ENCODE measurements around the gene LCORL. TPM values are rescaled to one million over a fixed set of nuclear protein-coding genes. Genes with fewer than 3 reads are reported as not detected.
A peak's percentile ranks its signal among the peaks of the same experiment; 100 is the strongest.
"Not testable (repeated sequence)": the region's sequence is repeated elsewhere in the genome, so short reads cannot be mapped to it uniquely, and the experiment has no call there.

LCORL gene
- 10 to 100 TPM in 8 of 10 donors, 1 to 10 TPM in 2; 9.0 to 15.0 (median 13.3) TPM for polyA plus RNA-seq (ENCODE audit: insufficient read length in 10 of 10)
- long read RNA-seq, donor 1 = 0 reads
- long read RNA-seq, donor 2, full-length matches to known transcripts = 1 of 1 reads
- long read RNA-seq, donor 2, partial matches to known transcripts = 0 of 1 reads
- long read RNA-seq, donor 2, other reads (novel, unspliced or antisense) = 0 of 1 reads
- long read RNA-seq, donor 3 = 0 reads
- long read RNA-seq, donor 4, full-length matches to known transcripts = 2 of 2 reads
- long read RNA-seq, donor 4, partial matches to known transcripts = 0 of 2 reads
- long read RNA-seq, donor 4, other reads (novel, unspliced or antisense) = 0 of 2 reads
- long read RNA-seq, donor 5, partial matches to known transcripts = 6 of 6 reads
- long read RNA-seq, donor 5, other reads (novel, unspliced or antisense) = 0 of 6 reads
- long read RNA-seq, donor 6, full-length matches to known transcripts = 3 of 3 reads
- long read RNA-seq, donor 6, partial matches to known transcripts = 0 of 3 reads
- long read RNA-seq, donor 6, other reads (novel, unspliced or antisense) = 0 of 3 reads
- long read RNA-seq, donor 7, full-length matches to known transcripts = 1 of 1 reads
- long read RNA-seq, donor 7, partial matches to known transcripts = 0 of 1 reads
- long read RNA-seq, donor 7, other reads (novel, unspliced or antisense) = 0 of 1 reads
- long read RNA-seq, donor 8 = 0 reads
- long read RNA-seq, donor 9 = 0 reads

DNA sequence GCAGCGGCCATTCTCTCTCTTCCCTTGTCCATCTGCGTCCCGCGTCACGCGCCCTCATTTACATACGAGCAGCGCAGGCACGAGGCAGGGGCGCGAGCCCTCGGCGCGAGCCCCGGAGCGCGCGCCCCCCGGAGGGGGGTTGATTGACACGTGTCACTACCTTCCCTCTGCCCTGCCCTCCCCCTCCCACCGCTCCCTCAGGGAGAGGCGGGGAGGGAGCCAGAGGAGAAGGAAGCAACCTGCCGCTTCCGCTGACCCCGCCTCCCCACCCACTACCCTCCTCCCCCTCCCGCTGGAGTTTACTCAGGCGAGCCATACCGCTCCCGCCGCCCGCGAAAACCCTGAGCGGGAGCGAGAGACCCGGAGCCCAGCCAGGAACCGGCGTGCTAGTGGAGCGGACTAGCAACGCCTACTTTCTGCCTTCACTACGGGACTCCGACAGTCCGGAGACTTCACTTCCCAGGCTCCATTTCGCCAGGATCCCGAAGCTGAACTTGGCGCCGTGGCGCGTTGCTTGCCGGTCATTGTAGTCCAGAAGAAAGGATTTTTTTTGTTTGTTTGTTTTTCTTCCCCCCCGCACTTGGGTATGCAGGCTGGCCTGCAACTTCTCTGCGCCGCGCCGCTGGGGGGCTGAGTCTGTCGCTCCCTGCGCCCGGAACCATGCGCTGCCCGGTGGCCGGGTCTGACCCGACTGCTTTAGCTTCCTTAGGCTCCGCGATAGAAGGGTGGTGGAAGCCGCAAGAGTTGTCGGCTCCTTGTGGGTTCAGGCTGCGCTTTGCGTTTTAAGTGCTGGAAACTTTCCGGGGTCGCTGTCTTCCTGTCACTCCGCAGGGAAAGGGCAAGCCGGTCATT, at the start of gene LCORL:
Gene LCORL (minus strand): TSS at position 36 of the 852 bp plus-strand sequence. CDS start 4 bp downstream, at position 32.
- peak; percentile 97 to 99 (median 97) for DNase-seq

- peak in 1 of 3 donors; percentile 3 for DNase-seq
Measured at GRCh38 chr4:18069810-18070209, 48.3 kb upstream of the LCORL start.

- DNase-seq = no peak
Measured at GRCh38 chr4:18067031-18067430, 45.5 kb upstream of the LCORL start.

GRCh38 chr4:18063079-18063478, 41.5 kb upstream of the LCORL start:
- DNase-seq = no peak

DNA sequence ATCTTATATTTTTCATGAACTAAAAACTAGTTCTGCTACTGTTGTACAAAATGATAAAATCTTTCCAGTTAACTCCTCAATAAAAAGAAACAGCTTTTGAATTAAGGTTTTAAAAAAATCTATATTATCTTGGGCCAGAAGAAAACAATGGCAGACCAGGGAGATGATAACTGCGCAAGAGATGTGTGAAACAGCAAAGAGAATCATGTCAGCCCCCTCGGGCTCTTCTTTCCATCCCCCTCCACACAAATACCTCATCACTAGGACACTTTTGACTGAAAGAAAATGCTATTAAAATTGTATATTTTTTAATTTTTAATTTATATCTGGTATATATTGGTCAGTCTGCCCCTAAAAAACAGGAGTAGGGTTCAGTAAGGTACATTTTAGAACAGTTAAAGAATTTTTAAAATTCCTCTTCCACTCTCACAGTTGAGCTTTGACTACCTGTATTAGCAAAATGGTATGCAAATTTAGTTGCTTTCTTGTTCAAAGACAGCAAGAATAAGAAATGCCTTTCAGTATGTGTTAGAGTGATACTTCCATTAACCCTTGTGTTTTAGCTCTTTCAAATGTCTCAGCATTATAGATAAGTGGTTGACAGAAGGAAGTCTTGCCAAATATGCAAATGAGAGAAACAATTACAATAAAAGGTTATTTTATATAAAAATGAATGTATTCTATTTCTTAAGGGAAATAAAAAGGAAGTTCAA, 36.4 kb upstream of the LCORL start:
- DNase-seq = no peak

- no peak for DNase-seq
Measured at GRCh38 chr4:18056030-18056429, 34.5 kb upstream of the LCORL start.

GRCh38 chr4:18052158-18052557, 30.6 kb upstream of the LCORL start:
- no peak for DNase-seq

DNA sequence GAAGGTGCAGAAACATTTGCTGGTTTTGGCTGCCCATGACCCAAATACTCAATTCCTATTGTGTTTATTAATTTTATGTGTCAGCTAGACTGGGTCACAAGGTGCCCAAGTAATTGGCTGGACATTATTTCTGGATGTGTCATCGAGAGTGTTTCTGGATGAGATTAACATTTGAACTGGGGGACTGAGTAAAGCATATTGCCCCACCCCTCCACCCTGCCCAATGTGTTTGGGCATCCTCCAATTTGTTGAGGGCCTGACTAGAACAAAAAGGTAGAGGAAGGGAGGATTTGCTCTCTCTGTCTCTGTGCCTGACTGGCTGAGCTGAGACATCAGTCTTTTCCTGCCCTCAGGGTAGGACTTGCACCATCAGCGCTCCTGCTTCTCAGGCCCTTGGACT, 29.7 kb upstream of the LCORL start:
- DNase-seq = no peak

- DNase-seq = no peak
Measured at GRCh38 chr4:18050448-18050847, 28.9 kb upstream of the LCORL start.

DNA sequence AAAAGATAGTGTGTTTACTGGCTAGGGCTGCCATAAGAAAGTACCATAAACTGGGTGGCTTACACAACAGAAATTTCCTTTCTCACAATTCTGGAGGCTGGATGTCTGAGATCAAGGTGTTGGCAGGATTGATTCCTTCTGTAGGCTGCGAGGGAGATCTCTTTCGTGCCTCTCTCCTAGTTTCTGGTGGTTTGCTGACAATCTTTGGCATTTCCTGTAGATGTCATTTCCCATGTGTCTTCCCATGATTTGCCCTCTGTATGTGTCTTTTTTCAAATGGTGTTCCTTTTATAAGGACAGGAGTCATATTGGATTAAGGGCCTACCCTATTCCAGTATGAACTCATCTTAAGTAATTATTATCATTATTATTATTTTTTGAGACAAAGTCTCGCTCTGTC, 27.9 kb upstream of the LCORL start:
- DNase-seq = no peak

GRCh38 chr4:18042754-18043153, 21.2 kb upstream of the LCORL start:
- no peak for DNase-seq

DNA sequence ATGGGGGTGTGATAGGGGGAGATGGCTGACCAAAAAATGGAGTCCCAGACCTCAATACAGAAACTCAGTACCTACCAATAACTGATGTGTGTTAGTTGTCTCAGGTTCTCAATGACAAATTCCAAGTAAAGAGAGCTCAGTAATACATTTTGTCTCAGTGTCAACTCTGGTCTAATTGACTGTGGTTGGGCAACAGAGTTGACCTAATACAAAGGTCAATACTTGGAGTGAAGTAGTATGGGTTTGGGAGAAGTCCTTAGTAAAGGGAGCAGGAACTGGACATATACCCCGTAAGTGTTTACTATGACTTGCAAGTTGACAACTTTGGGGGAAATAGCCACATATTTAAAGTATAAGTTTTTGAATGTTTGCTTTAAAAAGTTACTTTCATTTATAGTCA, 20.5 kb upstream of the LCORL start:
- DNase-seq = no peak

- no peak for DNase-seq
Measured at GRCh38 chr4:18041114-18041513, 19.6 kb upstream of the LCORL start.

GRCh38 chr4:18039113-18039512, 17.6 kb upstream of the LCORL start:
- DNase-seq = no peak

- DNase-seq = not testable (repeated sequence)
Measured at GRCh38 chr4:18036369-18036768, 14.8 kb upstream of the LCORL start.

DNA sequence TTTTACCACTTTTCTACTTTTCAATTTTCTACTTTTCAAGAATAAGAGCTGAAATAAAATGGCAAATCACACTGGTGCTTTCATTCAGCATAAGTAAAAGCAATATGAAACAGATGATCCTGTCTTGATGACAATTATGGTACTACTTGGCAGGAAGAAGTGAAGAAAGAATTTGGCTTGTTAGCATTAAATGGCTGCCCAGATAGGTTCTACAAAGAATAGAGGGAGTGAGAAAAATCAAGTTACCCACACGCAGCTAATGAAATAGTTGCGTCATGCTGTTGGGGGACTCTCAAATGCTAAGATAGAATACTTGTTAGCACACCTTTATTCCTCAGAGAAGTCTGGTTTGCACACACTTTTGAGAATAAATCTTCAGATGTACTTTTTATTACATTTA, 12.5 kb upstream of the LCORL start:
- peak in 1 of 3 donors; percentile 18 for DNase-seq

DNA sequence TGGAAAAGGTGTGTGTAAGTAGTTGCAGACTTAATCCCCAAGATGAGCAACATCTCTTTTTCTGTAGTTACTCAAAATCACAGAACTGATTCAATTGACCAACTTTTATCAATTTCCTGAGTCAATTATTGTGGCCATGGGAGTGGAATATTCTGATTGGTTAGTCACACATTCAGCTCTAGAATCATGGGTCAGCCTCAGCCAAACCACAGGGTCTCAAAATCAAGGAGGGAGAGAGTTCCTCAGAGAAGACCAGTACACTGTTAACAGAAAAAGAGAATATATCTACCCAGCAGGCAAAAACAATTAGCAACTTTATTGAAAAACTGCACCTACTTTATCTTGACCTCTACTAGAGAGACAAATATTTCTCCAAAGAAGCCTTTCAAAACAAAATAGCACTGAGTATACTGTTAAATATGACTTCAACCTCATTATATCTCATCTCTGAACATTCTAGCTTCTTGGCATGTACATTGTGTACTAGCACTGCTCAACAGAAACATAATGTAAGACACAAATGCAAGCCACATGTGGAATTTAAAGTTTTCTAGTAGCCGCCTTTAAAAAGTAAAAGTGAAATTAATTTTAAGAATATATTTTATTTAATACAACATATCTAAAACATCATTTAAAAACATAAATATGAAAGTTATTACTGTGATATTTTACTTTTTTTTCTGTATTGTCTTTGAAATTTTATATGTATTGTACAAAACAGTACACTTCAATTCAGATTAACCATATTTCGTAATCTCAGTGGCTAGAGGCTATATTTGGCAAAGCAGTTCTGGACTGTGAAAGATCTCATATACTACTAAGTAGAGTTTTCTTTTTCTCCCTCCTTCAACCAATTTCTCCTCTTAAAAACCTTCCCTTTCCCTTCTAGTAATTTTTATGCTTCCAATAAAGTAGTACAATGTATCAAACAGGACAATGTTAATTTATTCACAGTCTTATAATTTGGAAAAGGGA, 11.8 kb upstream of the LCORL start:
- peak in 1 of 3 donors; percentile 30 for DNase-seq

DNA sequence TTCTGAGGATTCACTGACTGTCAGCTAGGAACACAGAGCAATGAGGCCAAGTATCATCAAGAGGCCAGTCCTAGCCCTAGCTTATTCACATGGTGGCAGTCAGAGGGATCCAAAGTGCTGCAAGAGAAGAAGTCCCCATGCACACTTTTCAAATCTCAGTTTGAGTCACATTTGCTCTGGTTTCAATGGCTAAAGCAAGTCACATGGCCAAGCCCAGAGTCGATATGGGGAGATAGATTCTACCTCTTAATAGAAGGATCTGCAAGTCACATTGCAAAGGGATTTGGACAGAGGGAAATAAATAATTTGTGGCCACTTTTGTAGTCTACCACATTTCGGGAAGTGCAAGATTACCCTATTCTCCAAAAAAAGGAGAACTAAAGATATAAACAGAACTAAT, 3.7 kb upstream of the LCORL start:
- no peak for DNase-seq

DNA sequence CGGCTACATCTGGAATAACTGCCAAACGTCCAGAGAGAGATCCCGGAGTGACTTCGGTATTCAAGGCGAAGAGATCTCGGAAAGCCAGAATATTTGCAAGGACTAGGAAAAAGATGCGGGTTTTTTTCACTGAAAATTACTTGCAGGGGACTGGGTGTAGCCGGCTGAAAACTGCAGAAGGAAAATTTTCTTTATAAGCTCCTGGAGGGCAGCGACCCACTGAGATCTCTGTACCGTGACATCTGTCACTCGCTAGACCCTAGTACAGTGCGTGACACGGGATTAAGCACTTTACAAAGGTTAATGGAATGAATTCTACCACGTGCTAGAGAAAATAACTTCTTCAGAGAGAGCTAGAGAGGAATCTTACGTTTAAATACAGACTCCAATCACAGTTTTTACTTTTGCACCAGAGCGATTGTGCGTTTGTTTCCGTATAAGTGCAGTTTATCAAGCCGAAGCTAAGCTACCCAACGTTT, 1.1 kb upstream of the LCORL start:
- DNase-seq = peak in 1 of 3 donors; percentile 10

DNA sequence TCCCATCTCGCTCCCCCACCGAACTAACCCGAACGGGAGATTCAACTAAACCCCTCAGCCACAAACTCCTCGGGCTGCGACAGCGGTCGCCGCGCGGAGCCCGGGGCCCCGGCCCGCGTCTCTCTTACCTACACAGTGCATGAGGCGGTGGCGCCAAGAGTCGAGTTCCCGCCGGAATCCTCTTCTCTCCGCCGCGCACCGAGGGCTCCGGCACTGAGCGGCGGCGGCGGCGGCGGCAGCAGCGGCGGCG, 160 bp downstream of the LCORL start:
- no peak for DNase-seq

Data from muscle of back (tissue), 13 donors.